Activated CD4-positive, alpha-beta T cell treated with anti-CD3 and anti-CD28 coated beads for 36 hours (primary cell): ENCODE measurements around the gene DNAH14. TPM values are rescaled to one million over a fixed set of nuclear protein-coding genes. Genes with fewer than 3 reads are reported as not detected.
"Not testable (repeated sequence)": the region's sequence is repeated elsewhere in the genome, so short reads cannot be mapped to it uniquely, and the experiment has no call there.

ENCODE experiments used
- ATAC-seq: fragments of 200-7000 bp; cut with Tn5 transposase; one replicate; pipeline ENCODE4 v1.10.0; 2021; ENCODE audit warnings: mild to moderate bottlenecking, moderate library complexity
- CTCF ChIA-PET: fragments of 350-600 bp; sonication (Branson Sonifier 250); formaldehyde crosslinking; loops from one replicate; lab custom pipeline; 2021; ENCODE audit warnings: antibody characterized with exemption; lab: Charles Lee
- POLR2A ChIA-PET: fragments of 350-600 bp; sonication (Branson Sonifier 250); formaldehyde crosslinking; loops from one replicate; lab custom pipeline; 2021; ENCODE audit warnings: antibody characterized with exemption, inconsistent platforms; lab: Charles Lee
- DNase-seq: peaks from one replicate; pipeline ENCODE4 v3.0.0-alpha.2; 2020
- H3K27ac Mint-ChIP-seq: one replicate; pipeline ENCODE4 v1.8.0; 2021; ENCODE audit warnings: mixed read lengths
- H3K27me3 Mint-ChIP-seq: one replicate; pipeline ENCODE4 v1.8.0; 2021; ENCODE audit warnings: mixed read lengths
- H3K36me3 Mint-ChIP-seq: one replicate; pipeline ENCODE4 v1.8.0; 2021; ENCODE audit warnings: low read depth, mixed read lengths
- H3K4me1 Mint-ChIP-seq: one replicate; pipeline ENCODE4 v1.8.0; 2021; ENCODE audit warnings: mixed read lengths
- H3K4me3 Mint-ChIP-seq: one replicate; pipeline ENCODE4 v1.8.0; 2021; ENCODE audit warnings: mild to moderate bottlenecking, moderate library complexity, mixed read lengths
- H3K9me3 Mint-ChIP-seq: one replicate; pipeline ENCODE4 v1.8.0; 2021; ENCODE audit warnings: low read depth, mixed read lengths
- intact Hi-C, 2 experiments: fragments of 100-400 bp; cut with DNase I in 1 of 2; cut with micrococcal nuclease in 1 of 2; formaldehyde crosslinking; loops; one replicate each; pipeline versions ENCODE4 v1.14.2 to v1.15.1; 2022 to 2024; cut with DNase I, micrococcal nuclease
- total RNA-seq, 2 experiments: library from RNA; stranded (reverse); gene quantifications; one replicate each; pipeline ENCODE4 v1.2.3, GENCODE V29; 2021

The DNAH14 gene
- total RNA-seq, 2 experiments from 2014 or later, result 1.6 to 2.1 TPM

DNA sequence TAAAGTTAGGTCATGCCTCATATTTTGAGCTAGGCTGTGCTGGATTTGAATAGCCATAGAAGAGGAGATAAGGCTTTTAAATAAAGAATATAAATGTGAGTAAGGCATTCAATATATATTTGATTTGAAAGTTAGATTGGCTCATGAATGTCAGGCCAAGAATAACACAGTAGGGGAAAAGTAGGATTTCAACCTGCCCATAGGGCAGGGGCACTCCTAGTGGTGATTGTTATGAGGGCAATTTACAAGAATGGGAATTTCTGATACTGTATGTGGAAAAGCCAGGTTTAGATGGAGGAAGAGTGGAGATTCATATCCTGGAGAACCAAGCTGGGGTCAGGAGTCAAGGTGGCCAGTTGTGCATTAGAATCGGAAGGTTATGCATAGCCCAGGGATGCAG is 74.9 kb downstream of the DNAH14 start:
- Mint-ChIP-seq H3K9me3 (peaks cover 5% of the 10 kb centered on the region), H3K4me3 (no peak overlapping the region), H3K27ac (no peak overlapping the region), H3K36me3 (no peaks in the 10 kb centered on the region), H3K27me3 (peaks cover 6% of the 10 kb centered on the region), H3K4me1 (no peaks in the 10 kb centered on the region)
- ATAC-seq, result no peak
- DNase-seq, result no peak
- ChIA-PET POLR2A (no interaction called here), CTCF (no interaction called here)
- intact Hi-C loops, result no loop called here

- DNase-seq, H3K27me3 Mint-ChIP-seq, POLR2A ChIA-PET, H3K4me1 Mint-ChIP-seq, H3K36me3 Mint-ChIP-seq, H3K4me3 Mint-ChIP-seq, H3K27ac Mint-ChIP-seq, intact Hi-C loops, CTCF ChIA-PET, H3K9me3 Mint-ChIP-seq, ATAC-seq: not testable (repeated sequence)
Measured at GRCh38 chr1:225006352-225006751, 76.9 kb downstream of the DNAH14 start.

GRCh38 chr1:225008050-225008449 is 78.6 kb downstream of the DNAH14 start:
- intact Hi-C loops, POLR2A ChIA-PET, CTCF ChIA-PET: not testable (repeated sequence)

GRCh38 chr1:225021037-225021436 is 91.6 kb downstream of the DNAH14 start:
- DNase-seq, result no peak
- no peak for ATAC-seq
- Mint-ChIP-seq H3K36me3 (peaks cover 1% of the 10 kb centered on the region), H3K27me3 (no peaks in the 10 kb centered on the region), H3K4me1 (no peaks in the 10 kb centered on the region), H3K9me3 (peaks cover 5% of the 10 kb centered on the region), H3K27ac (no peak overlapping the region), H3K4me3 (no peak overlapping the region)
- intact Hi-C loops, result no loop called here
- CTCF ChIA-PET, result no interaction called here
- POLR2A ChIA-PET, result no interaction called here

More at GRCh38 chr1:225008050-225008449, 78.6 kb downstream of the DNAH14 start:
- not testable (repeated sequence) for H3K4me1 Mint-ChIP-seq, H3K4me3 Mint-ChIP-seq, H3K9me3 Mint-ChIP-seq, ATAC-seq, H3K27me3 Mint-ChIP-seq, DNase-seq, H3K27ac Mint-ChIP-seq, H3K36me3 Mint-ChIP-seq

DNA sequence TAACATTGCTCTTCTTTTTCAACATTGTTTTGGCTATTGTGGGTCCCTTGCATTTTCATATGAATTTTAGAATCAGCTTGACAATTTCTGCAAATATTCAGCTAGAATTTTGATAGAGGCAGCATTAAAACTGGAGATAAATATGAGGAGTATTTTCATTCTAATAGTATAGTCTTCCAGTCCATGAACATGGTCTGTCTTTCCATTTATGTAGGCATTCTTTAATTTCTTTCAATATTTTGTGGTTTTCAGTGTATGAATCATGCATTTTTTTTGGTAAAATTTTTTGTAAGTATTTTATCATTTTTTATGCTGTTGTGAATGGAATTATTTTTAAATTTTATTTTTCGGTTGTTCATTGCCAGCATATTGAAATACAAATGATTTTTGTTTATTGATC is 97.2 kb downstream of the DNAH14 start:
- no peak for ATAC-seq
- Mint-ChIP-seq H3K4me1 (no peaks in the 10 kb centered on the region), H3K27me3 (no peaks in the 10 kb centered on the region), H3K4me3 (no peak overlapping the region), H3K36me3 (no peaks in the 10 kb centered on the region), H3K27ac (no peak overlapping the region), H3K9me3 (peaks cover 5% of the 10 kb centered on the region)
- intact Hi-C loops, result no loop called here
- DNase-seq, result no peak
- CTCF ChIA-PET, result no interaction called here
- POLR2A ChIA-PET, result no interaction called here

GRCh38 chr1:225036441-225036840 is 107.0 kb downstream of the DNAH14 start:
- CTCF ChIA-PET, intact Hi-C loops, ATAC-seq, DNase-seq, H3K4me3 Mint-ChIP-seq, H3K36me3 Mint-ChIP-seq, H3K27ac Mint-ChIP-seq, H3K27me3 Mint-ChIP-seq, H3K4me1 Mint-ChIP-seq, H3K9me3 Mint-ChIP-seq, POLR2A ChIA-PET: not testable (repeated sequence)

DNA sequence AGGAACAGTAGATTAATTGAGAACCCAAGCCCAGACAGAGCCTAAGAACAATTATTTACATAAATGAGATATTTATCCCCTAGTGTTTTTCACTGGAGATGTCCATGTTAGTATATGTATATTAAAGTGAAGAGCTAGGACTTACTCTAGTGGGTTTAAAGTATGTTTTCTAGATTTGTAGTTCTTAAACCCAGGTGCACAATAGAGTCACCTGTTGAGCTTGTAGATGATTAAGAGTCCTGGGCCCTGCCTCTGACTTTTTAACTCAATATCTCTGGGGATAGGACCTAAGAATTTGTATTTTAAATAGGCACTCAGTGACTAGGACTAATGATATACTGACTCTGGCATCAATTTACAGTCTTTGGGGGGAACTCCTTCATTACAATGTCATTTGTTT is 112.8 kb downstream of the DNAH14 start:
- intact Hi-C loops, result no loop called here
- H3K9me3 Mint-ChIP-seq, result no peaks in the 10 kb centered on the region
- peaks cover 4% of the 10 kb centered on the region for H3K27me3 Mint-ChIP-seq
- DNase-seq (no peak), ATAC-seq (no peak)
- no peak overlapping the region for H3K27ac Mint-ChIP-seq
- ChIA-PET CTCF (interaction anchor here (0.6 to 0.7 kb wide), 2 partner anchors 292 to 301 kb away, joined by 3 to 5 read pairs; no protein-coding TSS in a partner anchor), POLR2A (no interaction called here)
- H3K4me3 Mint-ChIP-seq, result no peak overlapping the region
- no peaks in the 10 kb centered on the region for H3K36me3 Mint-ChIP-seq
- no peaks in the 10 kb centered on the region for H3K4me1 Mint-ChIP-seq

- no peak for ATAC-seq
- no peaks in the 10 kb centered on the region for H3K4me1 Mint-ChIP-seq
- H3K27ac Mint-ChIP-seq, result no peak overlapping the region
- ChIA-PET POLR2A (no interaction called here), CTCF (no interaction called here)
- DNase-seq, result no peak
- H3K36me3 Mint-ChIP-seq, result no peaks in the 10 kb centered on the region
- H3K9me3 Mint-ChIP-seq, result no peaks in the 10 kb centered on the region
- no peak overlapping the region for H3K4me3 Mint-ChIP-seq
- H3K27me3 Mint-ChIP-seq, result peaks cover 2% of the 10 kb centered on the region
- intact Hi-C loops, result no loop called here
Measured at GRCh38 chr1:225044258-225044657, 114.8 kb downstream of the DNAH14 start.

DNA sequence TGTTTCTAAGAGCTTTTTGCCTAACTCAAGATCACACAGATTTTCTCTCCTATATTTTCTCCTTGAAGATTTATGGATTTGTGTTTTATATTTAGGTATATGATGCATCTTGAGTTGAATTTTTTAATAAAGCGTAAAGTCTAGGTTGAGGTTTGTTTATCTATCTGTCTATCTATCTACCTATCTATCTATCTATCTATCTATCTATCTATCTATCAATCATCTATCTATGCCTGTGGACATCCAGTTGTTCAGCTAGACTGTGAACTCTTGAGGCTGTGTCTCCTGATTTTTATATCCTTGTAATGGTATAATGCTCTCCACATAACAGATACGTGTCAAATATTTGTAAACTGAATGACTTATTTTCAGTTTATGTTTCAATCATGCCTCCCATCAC is 120.1 kb downstream of the DNAH14 start:
- no peaks in the 10 kb centered on the region for H3K4me1 Mint-ChIP-seq
- no peaks in the 10 kb centered on the region for H3K9me3 Mint-ChIP-seq
- peaks cover 5% of the 10 kb centered on the region for H3K27me3 Mint-ChIP-seq
- POLR2A ChIA-PET, result no interaction called here
- H3K27ac Mint-ChIP-seq, result no peak overlapping the region
- H3K4me3 Mint-ChIP-seq, result no peak overlapping the region
- no peaks in the 10 kb centered on the region for H3K36me3 Mint-ChIP-seq
- no peak for DNase-seq
- ATAC-seq, result no peak
- CTCF ChIA-PET, result interaction anchor here (0.8 kb wide), 1 partner anchor 9 kb away, joined by 4 read pairs; no protein-coding TSS in a partner anchor
- intact Hi-C loops, result no loop called here

- CTCF ChIA-PET, result interaction anchor here (1.0 kb wide), 1 partner anchor 11 kb away, joined by 3 read pairs; no protein-coding TSS in a partner anchor
- DNase-seq (no peak), ATAC-seq (no peak)
- Mint-ChIP-seq H3K9me3 (peaks cover 6% of the 10 kb centered on the region), H3K36me3 (no peaks in the 10 kb centered on the region), H3K4me1 (no peaks in the 10 kb centered on the region), H3K4me3 (no peak overlapping the region), H3K27me3 (peaks cover 11% of the 10 kb centered on the region), H3K27ac (no peak overlapping the region)
- POLR2A ChIA-PET, result no interaction called here
- intact Hi-C loops, result loop anchor here in 1 of 2 experiments (5.0 kb wide), 1 partner anchor 116 kb away; no protein-coding TSS in a partner anchor
Measured at GRCh38 chr1:225063722-225064121, 134.2 kb downstream of the DNAH14 start.

- ChIA-PET POLR2A (no interaction called here), CTCF (interaction anchor here (0.5 kb wide), 1 partner anchor 9 kb away, joined by 4 read pairs; no protein-coding TSS in a partner anchor)
- no peak for DNase-seq
- Mint-ChIP-seq H3K36me3 (peaks cover 3% of the 10 kb centered on the region), H3K27ac (no peak overlapping the region), H3K4me3 (no peak overlapping the region), H3K9me3 (peaks cover 25% of the 10 kb centered on the region), H3K27me3 (no peaks in the 10 kb centered on the region), H3K4me1 (no peaks in the 10 kb centered on the region)
- intact Hi-C loops, result no loop called here
- no peak for ATAC-seq
Measured at GRCh38 chr1:225070972-225071371, 141.5 kb downstream of the DNAH14 start.

- Mint-ChIP-seq H3K4me3 (no peak overlapping the region), H3K36me3 (no peaks in the 10 kb centered on the region), H3K9me3 (no peaks in the 10 kb centered on the region), H3K27ac (no peak overlapping the region), H3K27me3 (no peaks in the 10 kb centered on the region), H3K4me1 (no peaks in the 10 kb centered on the region)
- intact Hi-C loops, result no loop called here
- ChIA-PET POLR2A (no interaction called here), CTCF (no interaction called here)
- DNase-seq (no peak), ATAC-seq (no peak)
Measured at GRCh38 chr1:225097175-225097574, 167.7 kb downstream of the DNAH14 start.
